Activated naive CD4-positive, alpha-beta T cell treated with anti-CD3 and anti-CD28 coated beads, Interleukin-2, amount 50 U/mL, for 72 hours (primary cell): ENCODE results near the gene KRT74. TPM values are rescaled to one million over a fixed set of nuclear protein-coding genes. Genes with fewer than 3 reads are reported as not detected.

Source experiments
- ATAC-seq, 2 donors: fragments of 150-1000 bp; cut with Tn5 transposase; 2 replicates each; pipeline ENCODE4 v1.10.0; 2021; ENCODE audit warnings: mild to moderate bottlenecking in 2 of 2, moderate library complexity in 2 of 2
- DNase-seq, 2 donors: peaks; one replicate each; pipeline ENCODE4 v3.0.0; 2021 to 2022; ENCODE audit warnings: low spot score in 2 of 2
- H3K27ac Mint-ChIP-seq, 2 donors: one replicate each; pipeline ENCODE4 v1.8.0; 2022; ENCODE audit warnings: mild to moderate bottlenecking in 2 of 2, mixed read lengths in 2 of 2
- H3K36me3 Mint-ChIP-seq, 2 donors: one replicate each; pipeline ENCODE4 v1.8.0; 2022; ENCODE audit warnings: mixed read lengths in 2 of 2
- H3K9me3 Mint-ChIP-seq, 2 donors: one replicate each; pipeline ENCODE4 v1.8.0; 2022; ENCODE audit warnings: mixed read lengths in 2 of 2
- total RNA-seq, 2 donors: library from RNA; stranded (reverse); gene quantifications; one replicate each; pipeline ENCODE4 v1.2.3, GENCODE V29; 2022

The KRT74 gene
- total RNA-seq, 2 donors from 2014 or later, result not detected

GRCh38 chr12:52534482-52534881 is 39.2 kb downstream of the KRT74 start:
- H3K27ac Mint-ChIP-seq, result no peak overlapping the region
- ATAC-seq (no peak), DNase-seq (no peak)

DNA sequence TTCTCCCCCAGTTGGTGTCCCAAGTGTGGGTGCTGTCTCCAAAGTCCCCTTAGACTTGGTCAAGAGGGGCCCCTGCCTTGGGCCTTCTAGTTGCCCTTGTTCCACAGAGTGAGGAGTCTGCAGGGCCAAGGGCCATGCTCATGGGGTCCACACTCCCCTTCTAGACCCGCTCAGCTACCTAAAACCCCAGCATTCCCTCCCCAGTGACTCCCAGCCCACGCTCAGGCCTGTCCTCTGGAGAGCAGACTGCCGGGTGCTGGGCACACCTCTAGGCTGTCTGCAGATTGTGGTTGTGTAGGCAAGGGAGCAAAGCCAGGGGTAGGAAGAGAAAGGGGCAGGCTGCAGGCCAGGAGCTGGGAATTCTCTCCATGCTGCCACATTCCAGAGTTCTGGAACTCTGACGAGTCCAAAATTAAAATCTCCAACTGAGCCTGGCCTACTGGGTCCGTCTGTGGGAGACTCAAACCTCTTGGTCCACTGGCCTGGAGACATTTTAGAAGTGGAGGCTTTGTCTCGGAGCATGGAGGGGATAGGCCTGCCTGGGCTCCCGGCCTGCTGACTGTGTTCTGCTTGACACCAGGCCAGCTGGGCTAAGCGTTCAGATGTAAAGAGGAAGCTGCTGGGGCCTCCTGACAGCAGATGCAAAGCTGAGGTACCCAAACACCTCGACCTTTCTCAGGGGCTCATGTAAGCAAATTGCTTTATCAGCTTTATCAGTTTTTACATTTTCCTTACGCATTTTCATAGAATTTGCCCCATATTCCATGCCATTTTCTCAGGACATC is 39.8 kb downstream of the KRT74 start:
- DNase-seq (no peak), ATAC-seq (no peak)
- Mint-ChIP-seq H3K27ac (no peak overlapping the region), H3K36me3 (no peaks in the 10 kb centered on the region), H3K9me3 (no peaks in the 10 kb centered on the region)

More at GRCh38 chr12:52534482-52534881, 39.2 kb downstream of the KRT74 start:
- Mint-ChIP-seq H3K36me3 (no peaks in the 10 kb centered on the region), H3K9me3 (no peaks in the 10 kb centered on the region)

DNA sequence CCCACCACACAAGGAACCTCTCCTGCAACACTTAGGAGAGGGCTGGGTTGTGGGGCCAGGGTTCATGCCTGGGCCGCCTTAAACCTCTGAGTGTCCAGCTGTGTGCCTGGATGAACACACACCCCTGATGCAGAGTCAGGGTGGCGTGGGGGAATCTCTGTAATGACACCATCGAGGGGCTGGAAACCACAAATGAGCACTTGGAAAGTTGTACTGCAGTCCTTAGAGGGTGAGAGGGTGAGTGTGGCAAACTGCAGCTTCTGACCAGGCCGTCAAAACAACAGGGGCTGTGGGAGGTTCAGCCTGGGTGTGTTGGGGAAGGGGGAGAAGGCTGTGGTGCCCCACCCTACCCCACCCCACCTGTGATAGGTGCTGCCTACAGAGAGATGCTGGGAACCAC is 41.0 kb downstream of the KRT74 start:
- Mint-ChIP-seq H3K9me3 (no peaks in the 10 kb centered on the region), H3K27ac (peak overlapping the region in 1 of 2 donors; percentile 24), H3K36me3 (no peaks in the 10 kb centered on the region)
- ATAC-seq (no peak), DNase-seq (no peak)

DNA sequence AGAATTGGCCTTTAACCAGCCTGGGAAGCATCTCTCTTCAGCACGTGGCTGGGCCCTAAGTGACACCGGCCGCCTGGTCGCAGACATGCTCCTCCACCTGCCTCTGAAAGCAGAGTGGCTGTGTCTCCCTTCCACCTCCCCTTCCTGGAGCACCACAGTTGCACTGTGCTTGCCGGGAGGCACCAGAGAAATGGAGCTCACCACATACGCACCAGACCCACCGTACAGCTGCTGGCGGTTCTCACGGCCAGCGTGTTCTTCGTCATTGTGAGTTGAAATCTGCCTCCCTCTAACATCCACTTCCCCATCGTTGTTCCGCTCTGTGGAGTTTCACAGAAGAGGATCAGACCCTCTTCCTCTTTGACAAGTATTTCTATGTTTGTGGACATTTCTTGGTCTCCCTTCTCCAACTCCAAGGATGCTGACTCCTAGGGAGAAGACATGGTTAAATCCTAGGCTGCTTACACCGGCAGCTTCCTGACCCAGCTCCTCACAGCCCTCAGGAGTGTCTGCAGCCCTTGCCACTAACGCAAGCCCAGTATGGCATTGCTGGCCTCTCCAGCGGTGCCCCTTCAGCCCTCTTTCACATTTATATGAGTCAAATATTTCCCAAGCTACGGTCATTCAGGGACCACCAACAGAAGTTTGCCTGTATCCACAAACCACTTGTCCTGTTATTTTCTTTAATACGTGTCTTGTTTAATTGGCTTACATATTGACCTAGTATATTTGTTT is 41.9 kb downstream of the KRT74 start:
- H3K27ac Mint-ChIP-seq, result no peak overlapping the region
- DNase-seq, result no peak
- H3K9me3 Mint-ChIP-seq, result no peaks in the 10 kb centered on the region
- ATAC-seq, result no peak
- no peaks in the 10 kb centered on the region for H3K36me3 Mint-ChIP-seq

GRCh38 chr12:52530905-52531304 is 42.7 kb downstream of the KRT74 start:
- DNase-seq (peak in 1 of 2 donors; percentile 6), ATAC-seq (no peak)
- Mint-ChIP-seq H3K27ac (no peak overlapping the region), H3K36me3 (no peaks in the 10 kb centered on the region), H3K9me3 (no peaks in the 10 kb centered on the region)

DNA sequence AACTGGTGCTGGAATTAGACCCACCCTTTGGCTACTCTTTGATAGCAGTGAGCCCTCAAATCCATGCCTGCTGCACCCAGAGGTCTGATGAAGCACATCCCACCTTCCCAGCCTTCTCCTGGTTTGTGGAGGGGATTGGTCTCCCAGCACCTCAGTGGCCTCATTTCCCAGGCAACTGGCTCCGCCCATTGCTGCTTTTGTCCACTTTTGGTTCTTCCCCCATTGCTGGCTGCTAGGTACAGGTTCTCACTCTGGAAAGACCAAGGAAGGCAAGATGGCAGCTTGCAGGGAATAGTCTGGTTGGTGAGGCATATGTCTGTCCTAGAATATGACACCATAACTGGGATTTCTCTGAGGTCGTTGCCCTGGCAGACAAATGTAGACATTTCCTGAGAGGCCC is 43.3 kb downstream of the KRT74 start:
- Mint-ChIP-seq H3K27ac (no peak overlapping the region), H3K36me3 (no peaks in the 10 kb centered on the region), H3K9me3 (no peaks in the 10 kb centered on the region)
- DNase-seq (peak in 1 of 2 donors; percentile 20), ATAC-seq (no peak)

- H3K36me3 Mint-ChIP-seq, result no peaks in the 10 kb centered on the region
- no peaks in the 10 kb centered on the region for H3K9me3 Mint-ChIP-seq
- ATAC-seq (no peak), DNase-seq (peak in 1 of 2 donors; percentile 28)
- no peak overlapping the region for H3K27ac Mint-ChIP-seq
Measured at GRCh38 chr12:52529846-52530245, 43.8 kb downstream of the KRT74 start.

- Mint-ChIP-seq H3K27ac (no peak overlapping the region), H3K36me3 (no peaks in the 10 kb centered on the region), H3K9me3 (no peaks in the 10 kb centered on the region)
- DNase-seq (peak in 1 of 2 donors; percentile 13), ATAC-seq (no peak)
Measured at GRCh38 chr12:52529417-52529816, 44.2 kb downstream of the KRT74 start.

DNA sequence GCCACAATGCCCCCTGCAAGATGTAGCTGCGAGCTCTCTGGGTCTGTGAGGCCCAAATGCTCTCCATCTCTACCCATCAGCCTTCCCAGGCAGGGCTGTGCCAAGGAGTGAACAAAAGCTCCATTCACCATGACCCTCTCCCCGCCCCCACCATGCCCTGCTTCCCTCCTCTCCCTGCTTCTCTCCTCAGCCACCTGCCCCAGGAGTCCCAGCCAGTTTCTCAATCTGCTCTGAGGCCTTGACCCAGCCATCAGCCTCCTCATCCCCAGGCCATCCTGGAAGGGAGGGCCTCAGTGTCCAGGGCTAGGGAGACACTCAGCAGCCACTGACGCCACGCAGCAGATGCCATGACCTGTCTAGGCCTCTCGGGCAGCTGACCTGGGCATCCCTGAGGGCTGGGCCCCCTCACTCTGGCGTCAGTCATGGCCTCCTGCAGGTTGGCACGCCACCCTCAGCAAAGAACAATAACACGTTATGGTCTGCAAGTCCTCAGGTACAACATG is 45.0 kb downstream of the KRT74 start:
- DNase-seq, result peak in 1 of 2 donors; percentile 42
- no peak for ATAC-seq

DNA sequence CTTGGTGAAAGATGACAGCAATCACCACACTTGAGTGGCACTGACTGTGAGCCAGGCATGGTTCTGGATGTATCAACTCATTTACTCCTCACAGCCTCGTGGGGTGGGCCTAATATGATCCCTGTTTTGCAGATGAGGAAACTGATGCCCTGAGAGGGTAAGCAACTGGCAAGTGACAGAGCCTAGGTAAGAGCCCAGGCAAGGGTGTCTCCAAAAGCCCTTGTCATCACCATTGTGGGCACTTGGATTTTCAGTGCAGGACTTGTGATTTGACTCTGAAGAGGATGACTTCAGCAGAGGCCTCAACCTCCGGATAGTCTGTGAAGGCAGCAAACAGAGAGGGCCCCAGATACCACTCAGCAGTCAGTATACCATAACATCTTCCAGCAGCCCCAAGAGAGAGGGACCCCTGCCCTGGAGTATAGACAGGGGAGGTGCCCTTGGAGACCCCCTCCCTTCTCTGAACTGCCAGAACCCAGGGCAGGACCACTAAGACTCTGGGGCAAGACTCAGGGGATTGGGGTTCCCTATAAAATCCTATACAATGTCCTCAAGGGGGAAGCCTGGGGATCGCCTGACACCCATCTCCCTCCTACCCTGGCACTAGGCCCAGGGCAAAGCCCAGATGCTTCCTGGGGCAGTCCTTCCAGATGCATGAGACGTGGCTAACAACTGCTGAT is 46.4 kb downstream of the KRT74 start:
- Mint-ChIP-seq H3K27ac (no peak overlapping the region), H3K9me3 (no peaks in the 10 kb centered on the region), H3K36me3 (no peaks in the 10 kb centered on the region)
- ATAC-seq (no peak), DNase-seq (peak in 1 of 2 donors; percentile 23)

More for the DNA sequence above, 45.0 kb downstream of the KRT74 start:
- no peak overlapping the region for H3K27ac Mint-ChIP-seq
- no peaks in the 10 kb centered on the region for H3K36me3 Mint-ChIP-seq
- H3K9me3 Mint-ChIP-seq, result no peaks in the 10 kb centered on the region

DNA sequence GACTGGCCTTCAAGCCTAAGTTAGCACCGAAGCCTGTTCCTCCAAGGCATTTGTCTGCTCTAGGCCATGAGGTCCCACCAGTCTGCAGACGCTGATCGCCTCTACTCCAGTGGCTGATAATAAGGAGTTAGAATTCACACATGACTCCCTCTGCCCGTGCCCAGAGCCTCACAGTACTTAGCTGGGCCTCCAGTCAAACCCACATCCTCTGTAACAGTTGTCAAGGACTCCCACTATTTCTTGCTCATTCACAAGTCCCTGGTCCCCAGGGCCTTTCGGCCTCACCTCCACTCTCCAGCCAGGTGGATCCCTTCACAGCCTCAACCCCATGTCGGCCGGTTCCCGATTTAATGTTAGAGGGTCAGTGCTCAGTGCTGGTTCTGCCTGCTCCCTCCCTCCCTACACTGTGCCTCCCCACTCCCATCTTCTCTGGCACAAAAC is 47.1 kb downstream of the KRT74 start:
- H3K36me3 Mint-ChIP-seq, result no peaks in the 10 kb centered on the region
- ATAC-seq, result no peak
- no peak overlapping the region for H3K27ac Mint-ChIP-seq
- no peaks in the 10 kb centered on the region for H3K9me3 Mint-ChIP-seq
- DNase-seq, result peak in 1 of 2 donors; percentile 40

- no peaks in the 10 kb centered on the region for H3K9me3 Mint-ChIP-seq
- H3K36me3 Mint-ChIP-seq, result no peaks in the 10 kb centered on the region
- ATAC-seq (no peak), DNase-seq (peak in 1 of 2 donors; percentile 7)
- H3K27ac Mint-ChIP-seq, result no peak overlapping the region
Measured at GRCh38 chr12:52525661-52526499, 47.8 kb downstream of the KRT74 start.

- peak overlapping the region in 1 of 2 donors; percentile 22 for H3K27ac Mint-ChIP-seq
- DNase-seq (peak in 1 of 2 donors; percentile 33), ATAC-seq (no peak)
- H3K9me3 Mint-ChIP-seq, result no peaks in the 10 kb centered on the region
- no peaks in the 10 kb centered on the region for H3K36me3 Mint-ChIP-seq
Measured at GRCh38 chr12:52524898-52525591, 48.6 kb downstream of the KRT74 start.

- H3K27ac Mint-ChIP-seq, result no peak overlapping the region
- DNase-seq (peak in 1 of 2 donors; percentile 21), ATAC-seq (no peak)
- no peaks in the 10 kb centered on the region for H3K36me3 Mint-ChIP-seq
- H3K9me3 Mint-ChIP-seq, result no peaks in the 10 kb centered on the region
Measured at GRCh38 chr12:52524241-52524897, 49.3 kb downstream of the KRT74 start.

DNA sequence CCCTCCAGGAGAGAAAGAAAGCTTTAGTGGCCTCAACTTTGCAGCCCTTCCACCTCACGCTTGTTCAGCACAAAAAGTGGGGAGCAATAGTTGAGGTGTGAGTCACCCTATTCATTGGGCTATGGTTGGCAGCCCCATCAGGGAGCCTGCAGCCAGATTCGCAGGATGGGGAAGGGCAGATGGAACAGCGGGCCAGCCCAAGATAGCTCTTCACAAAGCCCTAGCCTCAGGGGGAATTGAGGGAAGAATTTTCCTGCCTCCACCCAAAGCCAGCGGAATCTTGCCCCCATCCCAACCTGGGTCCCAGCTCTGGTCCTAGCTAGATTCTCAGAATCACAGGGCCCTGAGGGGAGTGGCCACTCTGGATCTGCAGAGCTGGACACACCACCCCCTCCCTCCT is 49.8 kb downstream of the KRT74 start:
- Mint-ChIP-seq H3K36me3 (no peaks in the 10 kb centered on the region), H3K27ac (no peak overlapping the region), H3K9me3 (no peaks in the 10 kb centered on the region)
- ATAC-seq (no peak), DNase-seq (no peak)
